Activated effector memory CD4-positive, alpha-beta T cell treated with anti-CD3 and anti-CD28 coated beads, Interleukin-2, amount 50 U/mL, for 16 hours (primary cell): ENCODE results near the gene CFAP58.

Source experiments
- DNase-seq: peaks from one replicate; pipeline ENCODE4 v3.0.0-alpha.2; 2020

CFAP58 gene

GRCh38 chr10:104323085-104323484, 30.5 kb upstream of the CFAP58 start:
- DNase-seq, result peak; percentile 43

DNA sequence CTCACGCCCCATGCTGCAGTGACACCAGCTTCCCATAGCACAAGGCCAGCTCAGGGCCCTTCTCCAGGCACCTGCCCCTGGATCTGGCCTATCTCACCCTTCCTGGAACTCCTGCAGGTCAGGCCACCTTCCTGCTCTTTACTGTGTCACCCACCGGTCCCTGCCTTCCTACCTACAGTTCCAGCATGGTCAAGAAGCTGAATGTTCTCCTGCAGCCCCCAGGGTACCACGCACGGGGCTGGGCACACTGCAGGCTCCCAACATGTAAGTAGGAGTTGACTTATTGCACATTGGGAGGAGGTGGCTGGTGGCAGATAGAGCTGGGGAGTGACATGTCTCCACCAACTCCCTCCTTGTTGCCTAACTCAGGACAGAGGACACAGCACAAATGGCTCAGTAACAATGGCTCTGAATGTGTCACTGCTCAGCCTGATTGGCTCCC, 29.9 kb upstream of the CFAP58 start:
- DNase-seq, result no peak

DNA sequence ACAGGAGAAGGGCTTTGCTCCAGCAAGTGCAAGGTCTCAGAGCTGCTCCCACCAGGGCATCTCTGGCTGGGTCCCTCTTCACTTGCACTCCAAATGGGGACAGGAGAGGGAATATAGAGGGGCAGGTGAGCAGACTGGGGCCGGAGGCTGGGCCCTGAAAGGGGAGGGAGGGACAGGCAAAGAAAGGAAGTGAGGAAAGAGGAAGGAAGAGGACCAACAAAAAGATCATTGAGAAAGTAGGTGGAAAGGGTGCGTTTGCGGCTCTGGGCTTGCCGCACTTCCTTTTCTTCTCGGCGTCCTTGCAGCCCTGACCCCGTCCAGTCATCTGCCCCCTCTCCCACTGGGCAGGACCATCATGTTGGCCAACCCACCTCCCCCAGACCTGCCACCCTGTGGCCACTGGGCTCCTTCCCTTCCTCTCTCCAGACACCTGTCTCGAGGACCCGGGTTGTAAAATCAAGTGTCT, 29.4 kb upstream of the CFAP58 start:
- DNase-seq, result peak; percentile 62

- peak; percentile 25 for DNase-seq
Observed at GRCh38 chr10:104324931-104325330, 28.7 kb upstream of the CFAP58 start.

DNA sequence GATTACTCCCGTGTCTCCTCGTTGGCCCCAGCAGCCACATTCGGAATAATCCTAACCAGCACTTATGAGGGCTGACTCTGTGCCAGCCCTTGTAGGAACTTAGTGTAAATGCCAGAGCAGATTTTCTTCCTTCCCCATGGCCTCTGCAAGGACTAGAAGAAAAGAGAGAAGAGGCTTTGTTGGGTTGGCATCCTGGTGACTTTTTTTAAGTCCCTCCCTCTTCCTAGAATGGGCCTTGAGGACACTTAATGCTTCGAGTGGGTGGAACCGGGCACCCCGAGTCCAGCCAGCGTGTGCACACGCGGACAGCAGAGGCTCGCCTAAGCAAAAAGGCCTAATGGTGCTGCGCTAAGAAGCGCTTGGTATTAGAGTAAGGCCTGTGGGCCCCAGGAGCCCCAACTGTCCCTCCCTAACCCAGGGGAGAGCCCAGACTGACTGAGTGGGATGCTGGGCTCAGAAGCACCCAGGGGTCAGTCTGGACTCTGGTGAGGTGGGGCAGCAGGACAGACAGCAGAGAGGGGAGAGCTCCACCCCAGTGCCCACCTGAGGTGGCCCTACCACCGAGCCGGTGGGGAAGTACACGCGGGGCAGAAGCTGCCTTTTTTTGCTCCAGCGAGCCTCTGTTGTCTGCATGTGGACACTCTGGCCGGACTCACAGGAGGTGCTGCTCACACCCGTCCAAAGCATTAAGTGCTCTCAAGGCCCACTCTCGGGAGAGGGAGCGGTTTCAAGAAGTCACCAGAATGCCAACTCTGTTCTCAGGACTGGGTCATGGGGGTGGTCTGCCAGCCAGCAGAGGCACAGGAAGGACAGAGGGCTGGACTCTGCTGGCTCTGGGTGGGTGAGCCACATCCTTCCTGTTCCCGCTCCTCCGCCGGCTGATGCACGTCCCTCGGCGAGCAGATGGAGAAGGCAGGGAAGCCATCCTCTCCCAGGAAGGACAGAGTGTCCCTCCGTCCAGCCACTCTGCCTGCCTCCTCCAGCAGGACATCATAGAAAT, 27.9 kb upstream of the CFAP58 start:
- peak; percentile 62 for DNase-seq

- peak; percentile 54 for DNase-seq
Observed at GRCh38 chr10:104326991-104327610, 26.5 kb upstream of the CFAP58 start.

- peak; percentile 65 for DNase-seq
Observed at GRCh38 chr10:104327745-104328645, 25.6 kb upstream of the CFAP58 start.

DNA sequence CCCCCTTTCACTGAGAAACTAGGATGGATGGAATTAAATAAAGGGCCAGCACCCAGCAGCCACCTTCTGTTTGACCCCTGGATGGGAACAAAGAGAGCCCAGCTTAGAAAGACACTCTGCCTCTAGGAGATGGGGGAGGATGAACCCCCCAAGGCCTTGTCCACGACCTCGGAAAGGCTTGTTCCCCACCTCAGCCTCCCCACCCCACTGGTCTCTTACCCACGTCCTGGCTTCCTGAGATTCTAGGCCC, 25.1 kb upstream of the CFAP58 start:
- no peak for DNase-seq

GRCh38 chr10:104328896-104329710, 24.5 kb upstream of the CFAP58 start:
- DNase-seq, result peak; percentile 89

DNA sequence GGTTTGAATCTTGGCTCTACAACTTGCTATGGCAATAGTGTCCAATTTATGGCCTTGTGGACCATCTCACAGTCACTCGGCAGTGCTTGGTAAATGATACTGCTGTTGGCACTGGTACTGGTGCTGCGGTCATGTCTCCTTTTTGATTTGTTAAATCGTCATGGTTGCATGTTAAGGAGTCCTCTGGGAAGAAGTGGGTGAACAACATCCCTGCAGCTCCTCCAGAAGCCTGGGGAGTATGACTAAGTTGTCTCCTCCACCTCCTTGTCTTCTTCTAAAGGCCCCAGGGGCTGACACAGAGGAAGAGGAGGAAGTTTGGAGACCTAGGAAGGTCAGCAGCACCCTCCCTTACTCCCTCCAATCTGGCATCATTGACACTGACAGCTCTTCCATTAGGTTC, 23.9 kb upstream of the CFAP58 start:
- peak; percentile 61 for DNase-seq

DNA sequence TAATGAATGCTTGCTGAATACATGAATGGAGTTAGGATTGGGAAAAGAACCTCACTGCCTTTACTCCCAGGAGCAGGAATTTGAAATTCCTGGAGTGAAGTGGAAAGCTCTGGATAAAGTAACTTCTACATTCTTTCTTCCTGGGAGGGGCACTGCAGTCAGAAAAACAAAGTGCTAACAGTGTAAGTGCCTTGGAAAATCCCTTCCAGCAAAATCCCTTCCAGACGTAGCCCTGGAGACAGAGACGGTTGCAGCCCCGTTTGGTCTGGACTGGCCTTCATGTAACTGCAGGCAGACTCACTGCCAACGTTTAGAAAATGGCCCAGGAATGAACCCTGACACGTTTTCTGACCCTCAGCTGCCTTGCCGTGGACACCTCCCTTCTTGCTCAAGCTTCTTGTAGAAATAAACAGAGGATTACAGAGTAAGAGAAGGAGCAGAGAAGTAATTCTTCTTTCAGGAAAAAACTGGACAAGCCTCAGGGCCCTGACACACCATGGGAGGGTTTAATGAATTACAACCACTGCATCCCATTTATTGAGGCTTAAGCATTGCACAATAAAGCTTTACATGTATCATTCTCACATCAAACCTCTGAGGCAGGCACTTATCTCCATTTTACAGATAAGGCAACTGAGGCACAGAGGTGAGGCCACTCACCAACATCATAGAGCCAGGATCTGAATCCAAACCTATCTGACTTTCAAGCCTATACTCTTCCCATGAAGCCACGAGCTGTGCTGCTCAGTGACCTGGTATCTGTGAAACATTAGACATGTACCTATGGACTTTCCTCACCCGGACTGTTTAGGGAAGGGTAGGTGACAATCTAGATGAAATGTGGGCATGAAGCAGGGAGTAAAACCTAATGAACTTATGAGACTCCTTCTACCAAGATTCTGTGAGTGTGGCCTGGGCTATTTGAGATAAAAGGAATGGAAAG, 23.2 kb upstream of the CFAP58 start:
- DNase-seq, result peak; percentile 46

DNA sequence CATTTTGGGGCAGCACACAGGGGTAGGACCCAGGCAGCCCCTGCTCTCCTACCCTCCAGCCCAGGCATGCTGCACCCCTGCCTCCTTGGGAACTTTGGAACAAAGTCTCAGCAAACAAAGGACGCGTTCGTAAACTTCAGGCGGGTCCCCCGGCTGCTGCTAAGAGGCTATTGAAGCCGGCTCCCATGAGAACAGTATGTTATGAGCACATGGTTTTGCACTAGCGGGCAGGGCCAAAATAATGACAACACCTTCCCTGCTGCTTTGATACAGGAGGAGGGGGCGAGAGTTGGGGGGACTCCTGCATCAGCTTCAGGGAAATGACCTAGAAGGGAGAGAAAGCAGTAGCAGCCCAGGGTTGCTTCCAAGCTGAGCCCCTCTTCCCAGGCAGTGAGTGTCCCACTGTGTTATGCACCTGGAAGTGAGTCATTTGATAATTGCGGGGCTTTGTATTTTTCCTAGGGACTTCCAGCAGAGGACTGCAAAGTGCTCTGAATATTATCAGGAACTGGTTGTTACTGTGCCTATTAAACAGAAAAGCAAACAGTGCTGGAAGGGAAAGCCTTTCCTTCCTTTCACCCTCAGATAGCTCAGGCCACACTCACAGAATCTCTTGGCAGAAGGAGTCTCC, 22.3 kb upstream of the CFAP58 start:
- peak; percentile 43 for DNase-seq

DNA sequence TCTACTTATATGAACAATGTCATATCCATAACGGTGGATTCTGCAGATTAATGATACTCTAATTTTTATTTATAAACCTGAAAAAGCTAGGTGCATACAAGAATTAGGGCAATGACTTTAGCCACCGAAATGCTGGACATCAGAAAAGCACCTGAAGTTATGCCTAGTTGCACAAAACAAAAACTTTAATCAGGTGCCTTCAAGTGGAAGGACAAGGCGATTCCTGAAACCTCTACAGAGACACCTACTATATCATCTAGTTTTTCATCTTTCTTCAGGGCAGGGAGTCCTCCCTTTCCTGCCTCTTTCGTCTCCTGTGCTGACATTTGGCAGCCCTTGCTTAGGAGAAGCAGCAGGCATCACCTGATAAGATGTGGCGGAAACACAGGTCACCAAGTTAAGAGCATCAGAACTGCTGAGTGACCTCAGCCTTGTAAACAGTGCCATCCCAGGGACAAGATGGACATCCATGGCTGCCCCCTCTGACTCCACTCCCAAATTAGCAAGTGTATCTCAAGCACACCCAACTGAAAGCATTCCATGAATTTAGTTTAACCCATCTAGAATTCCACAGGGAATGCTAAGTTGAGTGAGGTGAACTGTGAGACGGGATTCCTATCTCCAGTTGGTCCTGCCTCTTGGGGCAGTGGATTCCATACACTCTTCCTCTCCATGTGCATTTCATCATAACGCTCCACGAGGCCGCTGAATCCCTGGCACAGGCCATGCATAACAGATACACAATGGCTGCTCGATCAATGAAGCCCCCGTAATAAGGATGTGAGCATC, 21.2 kb upstream of the CFAP58 start:
- peak; percentile 10 for DNase-seq

- DNase-seq, result peak; percentile 76
Observed at GRCh38 chr10:104333032-104333727, 20.5 kb upstream of the CFAP58 start.

GRCh38 chr10:104333728-104334373, 19.8 kb upstream of the CFAP58 start:
- DNase-seq, result peak; percentile 60

- DNase-seq, result no peak
Observed at GRCh38 chr10:104334561-104334960, 19.1 kb upstream of the CFAP58 start.

- no peak for DNase-seq
Observed at GRCh38 chr10:104334965-104335650, 18.5 kb upstream of the CFAP58 start.
